Esophagus squamous epithelium (tissue), 5 donors: ENCODE measurements around the gene TRIM31. TPM values are rescaled to one million over a fixed set of nuclear protein-coding genes. Genes with fewer than 3 reads are reported as not detected.

ENCODE experiments used
- DNase-seq: peaks from one replicate; lab custom pipeline; 2025; lab: John Stamatoyannopoulos, UW
- H3K27ac ChIP-seq, 4 donors: fragments of 200-600 bp; sonication (generic); one replicate each; pipeline ENCODE4 v1.5.1; 2016 to 2019; ENCODE audit warnings: mild to moderate bottlenecking in 1 of 4
- H3K27me3 ChIP-seq, 4 donors: fragments of 200-600 bp; sonication (generic); 1 replicate in 3 of 4; 2 replicates in 1 of 4; pipeline versions ENCODE4 v1.5.1 to v1.6.0; 2017 to 2021; ENCODE audit warnings: antibody characterized with exemption in 1 of 4
- H3K36me3 ChIP-seq, 3 donors: fragments of 200-600 bp; sonication (generic); one replicate each; pipeline ENCODE4 v1.5.1; 2016 to 2019
- H3K4me1 ChIP-seq, 3 donors: fragments of 200-600 bp; sonication (generic); one replicate each; pipeline ENCODE4 v1.5.1; 2017 to 2019
- H3K4me3 ChIP-seq, 4 donors: fragments of 200-600 bp; sonication (generic); 1 replicate in 3 of 4; 2 replicates in 1 of 4; pipeline ENCODE4 v1.5.1; 2016 to 2019; ENCODE audit warnings: mild to moderate bottlenecking in 2 of 4, moderate library complexity in 1 of 4
- H3K9me3 ChIP-seq, 3 donors: fragments of 200-600 bp; sonication (generic); one replicate each; pipeline ENCODE4 v1.5.1; 2016 to 2019
- CTCF ChIP-seq, 6 experiments: fragments of 450-650 bp in 4 of 6; fragments of 200-600 bp in 2 of 6; sonication (generic) in 2 of 6; IDR thresholded peaks; one replicate each; pipeline ENCODE4 v1.5.1; 2016 to 2019; ENCODE audit warnings: antibody characterized with exemption in 6 of 6, mild to moderate bottlenecking in 4 of 6, moderate library complexity in 4 of 6
- POLR2A ChIP-seq, 4 donors: fragments of 450-650 bp; IDR thresholded peaks; one replicate each; pipeline ENCODE4 v1.6.1; 2017; ENCODE audit warnings: antibody characterized with exemption in 4 of 4, mild to moderate bottlenecking in 4 of 4, moderate library complexity in 3 of 4
- WGBS, 2 donors: methylation state at CpG; one replicate each; pipeline ENCODE4 v1.1.5; 2018; 5-methylcytosine and 5-hydroxymethylcytosine counted together
- intact Hi-C: fragments of 100-400 bp; cut with DNase I; formaldehyde crosslinking; loops from one replicate; pipeline ENCODE4 v1.15.0; 2022
- total RNA-seq, 4 donors: library from RNA; depleted of rRNA; stranded (reverse); fragments of >200 nt; gene quantifications; one replicate each; pipeline ENCODE4 v1.1.0, GENCODE V29; 2016
- donor health status: DM: yes; HTN: yes; CAD: no.

Gene TRIM31
- total RNA-seq, 4 donors from 2014 or later, result 0.23 TPM; not detected in 3

- H3K27me3 ChIP-seq, result peaks cover 0 to 49% (median 0%) of the 10 kb centered on the region in 4 donors
- no peak overlapping the region for H3K27ac ChIP-seq
- H3K36me3 ChIP-seq, result no peaks in the 10 kb centered on the region
- TF ChIP-seq POLR2A (IDR thresholded peaks at IDR 0.05) (no peak), CTCF (IDR thresholded peaks at IDR 0.05) (no peak)
- whole genome bisulfite sequencing, 2 donors, result 54 to 56% methylated on average over 4 of the region's 4 CpGs
- H3K4me3 ChIP-seq, result no peak overlapping the region
- no peak for DNase-seq
- no peaks in the 10 kb centered on the region for H3K9me3 ChIP-seq
- intact Hi-C loops, result no loop called here
- peaks cover 0 to 23% (median 6%) of the 10 kb centered on the region in 3 donors for H3K4me1 ChIP-seq
Measured at GRCh38 chr6:30152016-30152673, 39.3 kb upstream of the TRIM31 start.

- Histone ChIP-seq H3K27ac (no peak overlapping the region), H3K4me3 (no peak overlapping the region), H3K27me3 (peaks cover 0 to 49% (median 0%) of the 10 kb centered on the region in 4 donors), H3K9me3 (no peaks in the 10 kb centered on the region), H3K4me1 (peaks cover 0 to 21% (median 2%) of the 10 kb centered on the region in 3 donors), H3K36me3 (no peaks in the 10 kb centered on the region)
- no peak for DNase-seq
- TF ChIP-seq CTCF (IDR thresholded peaks at IDR 0.05) (no peak), POLR2A (IDR thresholded peaks at IDR 0.05) (no peak)
- intact Hi-C loops, result no loop called here
- 53 to 58% methylated on average over 3 of the region's 3 CpGs for whole genome bisulfite sequencing, 2 donors
Measured at GRCh38 chr6:30151580-30151979, 38.7 kb upstream of the TRIM31 start.

GRCh38 chr6:30150671-30151395 lies 37.9 kb upstream of the TRIM31 start:
- H3K36me3 ChIP-seq, result no peaks in the 10 kb centered on the region
- intact Hi-C loops, result no loop called here
- H3K9me3 ChIP-seq, result no peaks in the 10 kb centered on the region
- H3K4me3 ChIP-seq, result no peak overlapping the region
- DNase-seq, result no peak
- peaks cover 0 to 13% (median 0%) of the 10 kb centered on the region in 3 donors for H3K4me1 ChIP-seq
- TF ChIP-seq CTCF (IDR thresholded peaks at IDR 0.05), result no peak
- TF ChIP-seq POLR2A (IDR thresholded peaks at IDR 0.05), result no peak
- H3K27me3 ChIP-seq, result peaks cover 0 to 49% (median 0%) of the 10 kb centered on the region in 4 donors
- H3K27ac ChIP-seq, result no peak overlapping the region
- 80 to 87% methylated on average over 10 of the region's 10 CpGs for WGBS, 2 donors

GRCh38 chr6:30149858-30150550 lies 37.1 kb upstream of the TRIM31 start:
- peaks cover 0 to 7% (median 0%) of the 10 kb centered on the region in 3 donors for H3K4me1 ChIP-seq
- H3K36me3 ChIP-seq, result no peaks in the 10 kb centered on the region
- intact Hi-C loops, result no loop called here
- H3K4me3 ChIP-seq, result no peak overlapping the region
- DNase-seq, result no peak
- no peak overlapping the region for H3K27ac ChIP-seq
- WGBS, 2 donors, result 51 to 57% methylated on average over 7 of the region's 7 CpGs
- TF ChIP-seq CTCF (IDR thresholded peaks at IDR 0.05) (no peak), POLR2A (IDR thresholded peaks at IDR 0.05) (no peak)
- H3K9me3 ChIP-seq, result no peaks in the 10 kb centered on the region
- H3K27me3 ChIP-seq, result peaks cover 0 to 51% (median 0%) of the 10 kb centered on the region in 4 donors
